ENCODE results near the gene OPN5.

GRCh38 chr6:47865206-47865605 is 83.4 kb downstream of the OPN5 start:
- TF ChIP-seq, protein P1, sequence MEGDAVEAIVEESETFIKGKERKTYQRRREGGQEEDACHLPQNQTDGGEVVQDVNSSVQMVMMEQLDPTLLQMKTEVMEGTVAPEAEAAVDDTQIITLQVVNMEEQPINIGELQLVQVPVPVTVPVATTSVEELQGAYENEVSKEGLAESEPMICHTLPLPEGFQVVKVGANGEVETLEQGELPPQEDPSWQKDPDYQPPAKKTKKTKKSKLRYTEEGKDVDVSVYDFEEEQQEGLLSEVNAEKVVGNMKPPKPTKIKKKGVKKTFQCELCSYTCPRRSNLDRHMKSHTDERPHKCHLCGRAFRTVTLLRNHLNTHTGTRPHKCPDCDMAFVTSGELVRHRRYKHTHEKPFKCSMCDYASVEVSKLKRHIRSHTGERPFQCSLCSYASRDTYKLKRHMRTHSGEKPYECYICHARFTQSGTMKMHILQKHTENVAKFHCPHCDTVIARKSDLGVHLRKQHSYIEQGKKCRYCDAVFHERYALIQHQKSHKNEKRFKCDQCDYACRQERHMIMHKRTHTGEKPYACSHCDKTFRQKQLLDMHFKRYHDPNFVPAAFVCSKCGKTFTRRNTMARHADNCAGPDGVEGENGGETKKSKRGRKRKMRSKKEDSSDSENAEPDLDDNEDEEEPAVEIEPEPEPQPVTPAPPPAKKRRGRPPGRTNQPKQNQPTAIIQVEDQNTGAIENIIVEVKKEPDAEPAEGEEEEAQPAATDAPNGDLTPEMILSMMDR (IDR thresholded peaks at IDR 0.05) = no peak
- no peak for TF ChIP-seq POLR2A (IDR thresholded peaks at IDR 0.05)
